ENCODE data around the gene SMIM41. TPM values are rescaled to one million over a fixed set of nuclear protein-coding genes. Genes with fewer than 3 reads are reported as not detected.

The SMIM41 gene
- polyA plus RNA-seq, 1 donor from 2014 or later, result not detected

GRCh38 chr12:52045794-52046199, 33.7 kb upstream of the SMIM41 start:
- H3K4me2 ChIP-seq (ENCODE audit: low read length), result no peak overlapping the region
- H3K36me3 ChIP-seq (ENCODE audit: insufficient read depth, low read length), result no peaks in the 10 kb centered on the region
- H3K9ac ChIP-seq (ENCODE audit: low read length), result no peak overlapping the region
- no peak overlapping the region for H3K4me3 ChIP-seq (ENCODE audit: low read length)
- no peaks in the 10 kb centered on the region for H3K79me2 ChIP-seq (replicated peaks; ENCODE audit: insufficient read depth, low read length)
- no peaks in the 10 kb centered on the region for H3K9me3 ChIP-seq (ENCODE audit: low read length)
- no peak overlapping the region for H2AFZ ChIP-seq (ENCODE audit: low read depth, low read length)
- no peaks in the 10 kb centered on the region for H4K20me1 ChIP-seq (ENCODE audit: insufficient read depth)
- no peaks in the 10 kb centered on the region for H3K27me3 ChIP-seq (ENCODE audit: insufficient read depth, low read depth, low read length)
- H3F3A ChIP-seq (ENCODE audit: insufficient read depth, low read length, poor library complexity, severe bottlenecking), result no peaks in the 10 kb centered on the region
- H3K27ac ChIP-seq (ENCODE audit: low read length), result no peak overlapping the region
- no peak for TF ChIP-seq POLR2AphosphoS5 (IDR thresholded peaks at IDR 0.05)
- no peak for TF ChIP-seq TAF1 (IDR thresholded peaks at IDR 0.05; ENCODE audit: low read depth)
- TF ChIP-seq MXI1 (conservative IDR thresholded peaks at IDR 0.05; ENCODE audit: poor library complexity, severe bottlenecking), result no peak
- TF ChIP-seq, protein P1, sequence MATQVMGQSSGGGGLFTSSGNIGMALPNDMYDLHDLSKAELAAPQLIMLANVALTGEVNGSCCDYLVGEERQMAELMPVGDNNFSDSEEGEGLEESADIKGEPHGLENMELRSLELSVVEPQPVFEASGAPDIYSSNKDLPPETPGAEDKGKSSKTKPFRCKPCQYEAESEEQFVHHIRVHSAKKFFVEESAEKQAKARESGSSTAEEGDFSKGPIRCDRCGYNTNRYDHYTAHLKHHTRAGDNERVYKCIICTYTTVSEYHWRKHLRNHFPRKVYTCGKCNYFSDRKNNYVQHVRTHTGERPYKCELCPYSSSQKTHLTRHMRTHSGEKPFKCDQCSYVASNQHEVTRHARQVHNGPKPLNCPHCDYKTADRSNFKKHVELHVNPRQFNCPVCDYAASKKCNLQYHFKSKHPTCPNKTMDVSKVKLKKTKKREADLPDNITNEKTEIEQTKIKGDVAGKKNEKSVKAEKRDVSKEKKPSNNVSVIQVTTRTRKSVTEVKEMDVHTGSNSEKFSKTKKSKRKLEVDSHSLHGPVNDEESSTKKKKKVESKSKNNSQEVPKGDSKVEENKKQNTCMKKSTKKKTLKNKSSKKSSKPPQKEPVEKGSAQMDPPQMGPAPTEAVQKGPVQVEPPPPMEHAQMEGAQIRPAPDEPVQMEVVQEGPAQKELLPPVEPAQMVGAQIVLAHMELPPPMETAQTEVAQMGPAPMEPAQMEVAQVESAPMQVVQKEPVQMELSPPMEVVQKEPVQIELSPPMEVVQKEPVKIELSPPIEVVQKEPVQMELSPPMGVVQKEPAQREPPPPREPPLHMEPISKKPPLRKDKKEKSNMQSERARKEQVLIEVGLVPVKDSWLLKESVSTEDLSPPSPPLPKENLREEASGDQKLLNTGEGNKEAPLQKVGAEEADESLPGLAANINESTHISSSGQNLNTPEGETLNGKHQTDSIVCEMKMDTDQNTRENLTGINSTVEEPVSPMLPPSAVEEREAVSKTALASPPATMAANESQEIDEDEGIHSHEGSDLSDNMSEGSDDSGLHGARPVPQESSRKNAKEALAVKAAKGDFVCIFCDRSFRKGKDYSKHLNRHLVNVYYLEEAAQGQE (IDR thresholded peaks at IDR 0.05; ENCODE audit: borderline replicate concordance), result no peak
- TF ChIP-seq EP300 (conservative IDR thresholded peaks at IDR 0.05; ENCODE audit: poor library complexity, severe bottlenecking), result no peak
- no peak for TF ChIP-seq RAD21 (conservative IDR thresholded peaks at IDR 0.05)
- TF ChIP-seq EZH2 (IDR thresholded peaks at IDR 0.05; ENCODE audit: borderline replicate concordance, insufficient read depth, low read length, poor library complexity, severe bottlenecking), result no peak
- no peak for TF ChIP-seq SMC3 (conservative IDR thresholded peaks at IDR 0.05; ENCODE audit: poor library complexity)
- no peak for TF ChIP-seq CTCF (IDR thresholded peaks at IDR 0.05; ENCODE audit: poor library complexity, severe bottlenecking)
- H3K9me2 ChIP-seq (ENCODE audit: insufficient read depth, low read length), result no peaks in the 10 kb centered on the region

GRCh38 chr12:52046859-52047258, 32.6 kb upstream of the SMIM41 start:
- no peak overlapping the region for H3K4me3 ChIP-seq (ENCODE audit: low read length)
- no peaks in the 10 kb centered on the region for H3K9me3 ChIP-seq (ENCODE audit: low read length)
- H3K79me2 ChIP-seq (replicated peaks; ENCODE audit: insufficient read depth, low read length), result no peaks in the 10 kb centered on the region
- H3K27me3 ChIP-seq (ENCODE audit: insufficient read depth, low read depth, low read length), result no peaks in the 10 kb centered on the region
- H2AFZ ChIP-seq (ENCODE audit: low read depth, low read length), result no peak overlapping the region
- no peak overlapping the region for H3K27ac ChIP-seq (ENCODE audit: low read length)
- no peak overlapping the region for H3K4me2 ChIP-seq (ENCODE audit: low read length)
- no peaks in the 10 kb centered on the region for H3K36me3 ChIP-seq (ENCODE audit: insufficient read depth, low read length)
- H3K9ac ChIP-seq (ENCODE audit: low read length), result no peak overlapping the region
- no peaks in the 10 kb centered on the region for H3F3A ChIP-seq (ENCODE audit: insufficient read depth, low read length, poor library complexity, severe bottlenecking)
- no peaks in the 10 kb centered on the region for H3K9me2 ChIP-seq (ENCODE audit: insufficient read depth, low read length)
- no peaks in the 10 kb centered on the region for H4K20me1 ChIP-seq (ENCODE audit: insufficient read depth)
- TF ChIP-seq TAF1 (IDR thresholded peaks at IDR 0.05; ENCODE audit: low read depth) (no peak), CTCF (IDR thresholded peaks at IDR 0.05; ENCODE audit: poor library complexity, severe bottlenecking) (no peak), SMC3 (conservative IDR thresholded peaks at IDR 0.05; ENCODE audit: poor library complexity) (no peak), RAD21 (conservative IDR thresholded peaks at IDR 0.05) (no peak), POLR2AphosphoS5 (IDR thresholded peaks at IDR 0.05) (no peak), EZH2 (IDR thresholded peaks at IDR 0.05; ENCODE audit: borderline replicate concordance, insufficient read depth, low read length, poor library complexity, severe bottlenecking) (no peak), EP300 (conservative IDR thresholded peaks at IDR 0.05; ENCODE audit: poor library complexity, severe bottlenecking) (no peak), MXI1 (conservative IDR thresholded peaks at IDR 0.05; ENCODE audit: poor library complexity, severe bottlenecking) (no peak)
- TF ChIP-seq, protein P1 (IDR thresholded peaks at IDR 0.05; ENCODE audit: borderline replicate concordance), result no peak
